Liver (tissue), 9 donors: ENCODE results near the gene CFAP97. TPM values are rescaled to one million over a fixed set of nuclear protein-coding genes. Genes with fewer than 3 reads are reported as not detected.

Experiments used
- DNase-seq: peaks from one replicate; pipeline ENCODE4 v3.0.0-alpha.2; 2017; ENCODE audit warnings: low spot score
- H3K27ac ChIP-seq, 2 donors: one replicate each; pipeline ENCODE4 v1.7.0; 2013; ENCODE audit warnings: inconsistent platforms in 2 of 2, low read length in 2 of 2, control low read depth in 1 of 2, low read depth in 1 of 2, mild to moderate bottlenecking in 1 of 2
- H3K27me3 ChIP-seq, 4 donors: one replicate each; pipeline versions ENCODE4 v1.6.1 to v1.7.0; 2013; ENCODE audit warnings: low read length in 3 of 4, inconsistent platforms in 1 of 4, mild to moderate bottlenecking in 1 of 4, moderate library complexity in 1 of 4; ENCODE audit not compliant: control insufficient read depth in 4 of 4, insufficient read depth in 4 of 4
- H3K36me3 ChIP-seq, 4 donors: one replicate each; pipeline versions ENCODE4 v1.6.1 to v1.7.0; 2013; ENCODE audit warnings: low read length in 3 of 4, mild to moderate bottlenecking in 3 of 4, low read depth in 1 of 4, moderate library complexity in 1 of 4; ENCODE audit not compliant: control insufficient read depth in 4 of 4, insufficient read depth in 3 of 4
- H3K4me1 ChIP-seq, 4 donors: one replicate each; pipeline versions ENCODE4 v1.6.1 to v1.7.0; 2013; ENCODE audit warnings: low read length in 3 of 4, mild to moderate bottlenecking in 3 of 4, moderate library complexity in 1 of 4; ENCODE audit not compliant: control insufficient read depth in 4 of 4, insufficient read depth in 4 of 4
- H3K4me3 ChIP-seq, 3 donors: one replicate each; pipeline versions ENCODE4 v1.6.1 to v1.7.0; 2013; ENCODE audit warnings: low read length in 3 of 3, control low read depth in 1 of 3, low read depth in 1 of 3, mild to moderate bottlenecking in 1 of 3
- H3K9ac ChIP-seq, 2 donors: one replicate each; pipeline ENCODE4 v1.7.0; 2013; ENCODE audit warnings: low read length in 2 of 2, mild to moderate bottlenecking in 2 of 2, moderate library complexity in 2 of 2, control low read depth in 1 of 2, low read depth in 1 of 2
- H3K9me3 ChIP-seq, 4 donors: one replicate each; pipeline versions ENCODE4 v1.6.1 to v1.7.0; 2013; ENCODE audit warnings: low read length in 3 of 4; ENCODE audit not compliant: control insufficient read depth in 4 of 4
- ATF3 ChIP-seq: IDR thresholded peaks from 2 replicates; pipeline ENCODE4 v1.6.1; 2016; ENCODE audit warnings: antibody characterized with exemption
- CTCF ChIP-seq: fragments of 150-350 bp; IDR thresholded peaks from 2 replicates; pipeline ENCODE4 v1.5.1; 2017; ENCODE audit warnings: improper control_type of control experiment, low read depth, low read length; ENCODE audit not compliant: missing input control
- EGR1 ChIP-seq, 2 donors: IDR thresholded peaks; 2 replicates each; pipeline ENCODE4 v1.6.1; 2016 to 2018; ENCODE audit warnings: antibody characterized with exemption in 2 of 2, low read depth in 2 of 2
- FOXA1 ChIP-seq: IDR thresholded peaks from 2 replicates; pipeline ENCODE4 v1.6.1; 2016; ENCODE audit warnings: antibody characterized with exemption
- FOXA2 ChIP-seq: IDR thresholded peaks from 2 replicates; pipeline ENCODE4 v1.6.1; 2016; ENCODE audit warnings: antibody characterized with exemption
- GABPA ChIP-seq, 2 donors: IDR thresholded peaks in 1 of 2; conservative IDR thresholded peaks in 1 of 2; 2 replicates each; pipeline ENCODE4 v1.6.1; 2016; ENCODE audit warnings: antibody characterized with exemption in 2 of 2, mild to moderate bottlenecking in 1 of 2, moderate library complexity in 1 of 2
- HNF4A ChIP-seq, 2 donors: conservative IDR thresholded peaks; 2 replicates each; pipeline ENCODE4 v1.6.1; 2016; ENCODE audit warnings: antibody characterized with exemption in 2 of 2, mild to moderate bottlenecking in 2 of 2
- HNF4G ChIP-seq: IDR thresholded peaks from 2 replicates; pipeline ENCODE4 v1.6.1; 2016; ENCODE audit warnings: antibody characterized with exemption
- JUND ChIP-seq, 2 donors: IDR thresholded peaks; 2 replicates each; pipeline ENCODE4 v1.6.1; 2016; ENCODE audit warnings: antibody characterized with exemption in 2 of 2
- MAX ChIP-seq: IDR thresholded peaks from 2 replicates; pipeline ENCODE4 v1.6.1; 2016; ENCODE audit warnings: antibody characterized with exemption
- NR2F2 ChIP-seq: IDR thresholded peaks from 2 replicates; pipeline ENCODE4 v1.6.1; 2016; ENCODE audit warnings: antibody characterized with exemption
- RAD21 ChIP-seq, 2 donors: IDR thresholded peaks; 2 replicates each; pipeline ENCODE4 v1.6.1; 2016; ENCODE audit warnings: antibody characterized with exemption in 2 of 2, mild to moderate bottlenecking in 2 of 2
- REST ChIP-seq: IDR thresholded peaks from 2 replicates; pipeline ENCODE4 v1.6.1; 2016; ENCODE audit warnings: antibody characterized with exemption, mild to moderate bottlenecking
- RXRA ChIP-seq, 2 donors: IDR thresholded peaks; 2 replicates each; pipeline ENCODE4 v1.6.1; 2017 to 2018; ENCODE audit warnings: antibody characterized with exemption in 2 of 2, mild to moderate bottlenecking in 1 of 2
- SP1 ChIP-seq: IDR thresholded peaks from 2 replicates; pipeline ENCODE4 v1.6.1; 2018; ENCODE audit warnings: antibody characterized with exemption, mild to moderate bottlenecking
- TAF1 ChIP-seq: conservative IDR thresholded peaks from 2 replicates; pipeline ENCODE4 v1.6.1; 2016; ENCODE audit warnings: antibody characterized with exemption, mild to moderate bottlenecking
- YY1 ChIP-seq: IDR thresholded peaks from 2 replicates; pipeline ENCODE4 v1.6.1; 2016; ENCODE audit warnings: antibody characterized with exemption, mild to moderate bottlenecking
- ZBTB33 ChIP-seq: IDR thresholded peaks from 2 replicates; pipeline ENCODE4 v1.6.1; 2016; ENCODE audit warnings: antibody characterized with exemption
- WGBS: extraction: QIAGEN DNeasy Blood & Tissue Kit; methylation state at CpG from one replicate; pipeline ENCODE4 v1.1.7; 2013; 5-methylcytosine and 5-hydroxymethylcytosine counted together
- polyA plus RNA-seq, 2 donors: library from polyadenylated mRNA; stranded (reverse) in 1 of 2; unstranded in 1 of 2; fragments of 200-250 nt in 1 of 2; fragments of >200 nt in 1 of 2; fragmentation: Nextera tagmentation in 1 of 2; extraction: Ambion mirVana in 1 of 2; gene quantifications; one replicate each; pipeline versions ENCODE4 v1.2.1 to v1.2.3, GENCODE V29; 2013 to 2015
- total RNA-seq, 2 donors: library from RNA; depleted of rRNA; stranded (reverse); fragments of >200 nt; gene quantifications; one replicate each; pipeline ENCODE4 v1.2.3, GENCODE V29; 2014
- donor health status: healthy.
- donor health status: healthy.
- donor health status: healthy.
- donor health status: healthy.
- donor health status: healthy.

Gene CFAP97
- total and polyA plus RNA-seq, 4 donors, result 7.5 to 30.9 (median 18.7) TPM

GRCh38 chr4:185115827-185116232 lies 88.0 kb downstream of the CFAP97 start (continued):
- TF ChIP-seq ATF3, result no peak
- peak; percentile 52 for TF ChIP-seq NR2F2
- peak; percentile 70 for TF ChIP-seq SP1
- peak; percentile 8 for TF ChIP-seq FOXA2
- peak in 1 of 2 donors; percentile 33 for TF ChIP-seq RAD21 (IDR thresholded peaks at IDR 0.05)
- TF ChIP-seq EGR1 (IDR thresholded peaks at IDR 0.05; ENCODE audit: low read depth in 2 of 2), result no peak

GRCh38 chr4:185113340-185113739 lies 90.5 kb downstream of the CFAP97 start:
- TF ChIP-seq RXRA (IDR thresholded peaks at IDR 0.05) (no peak), JUND (IDR thresholded peaks at IDR 0.05) (no peak), ZBTB33 (no peak), SP1 (no peak)
- no peaks in the 10 kb centered on the region for H3K36me3 ChIP-seq
- H3K9me3 ChIP-seq, result no peaks in the 10 kb centered on the region

GRCh38 chr4:185112104-185112503 lies 91.7 kb downstream of the CFAP97 start:
- TF ChIP-seq ZBTB33 (peak; percentile 21), HNF4A (conservative IDR thresholded peaks at IDR 0.05) (no peak), JUND (IDR thresholded peaks at IDR 0.05) (peak; percentile 91 to 98), CTCF (no peak), FOXA2 (no peak), FOXA1 (no peak), HNF4G (no peak), RAD21 (IDR thresholded peaks at IDR 0.05) (no peak), GABPA (IDR thresholded peaks at IDR 0.05 in 1 of 2, conservative IDR thresholded peaks at IDR 0.05 in 1 of 2) (peak in 1 of 2 donors; percentile 17), MAX (peak; percentile 43), RXRA (IDR thresholded peaks at IDR 0.05) (peak; percentile 71 to 86), TAF1 (no peak), YY1 (peak; percentile 74), NR2F2 (peak; percentile 69), EGR1 (IDR thresholded peaks at IDR 0.05; ENCODE audit: low read depth in 2 of 2) (no peak), REST (peak; percentile 92), SP1 (peak; percentile 76), ATF3 (peak; percentile 18)
- H3K4me1 ChIP-seq, result peaks cover 10 to 25% (median 21%) of the 10 kb centered on the region in 4 donors
- no peak overlapping the region for H3K4me3 ChIP-seq
- H3K9me3 ChIP-seq, result no peaks in the 10 kb centered on the region
- H3K36me3 ChIP-seq, result no peaks in the 10 kb centered on the region
- H3K27ac ChIP-seq, result no peak overlapping the region
- H3K9ac ChIP-seq, result no peak overlapping the region
- no peak for DNase-seq
- H3K27me3 ChIP-seq, result no peaks in the 10 kb centered on the region
- WGBS, result 82% methylated on average over 2 of the region's 2 CpGs

More at GRCh38 chr4:185113340-185113739, 90.5 kb downstream of the CFAP97 start:
- Histone ChIP-seq H3K4me1 (peaks cover 8 to 20% (median 16%) of the 10 kb centered on the region in 4 donors), H3K27me3 (no peaks in the 10 kb centered on the region), H3K9ac (no peak overlapping the region), H3K27ac (no peak overlapping the region), H3K4me3 (no peak overlapping the region)
- DNase-seq, result no peak
- WGBS, result 88% methylated on average over 2 of the region's 2 CpGs
